H9 (cell line): Measurements from ENCODE around the gene LIN54. TPM values are rescaled to one million over a fixed set of nuclear protein-coding genes. Genes with fewer than 3 reads are reported as not detected.

Experiments
- DNase-seq: peaks from one replicate; pipeline ENCODE4 v3.0.0-alpha.2; 2017
- H2AFZ ChIP-seq: one replicate; pipeline ENCODE4 v1.6.1; 2013; ENCODE audit warnings: mild to moderate bottlenecking, low read length, control low read depth, moderate library complexity
- H2AK5ac ChIP-seq: 2 replicates; pipeline ENCODE4 v1.6.1; 2013; ENCODE audit warnings: low read length, control low read depth, mixed read lengths; ENCODE audit not compliant: insufficient read length
- H2BK120ac ChIP-seq: one replicate; pipeline ENCODE4 v1.6.1; 2013; ENCODE audit warnings: low read depth, mild to moderate bottlenecking, low read length, control low read depth, inconsistent platforms; ENCODE audit not compliant: poor library complexity, severe bottlenecking
- H2BK12ac ChIP-seq: 2 replicates; pipeline ENCODE4 v1.6.1; 2013; ENCODE audit warnings: low read length, control low read depth, mixed read lengths, low read depth; ENCODE audit not compliant: insufficient read length
- H2BK15ac ChIP-seq: 2 replicates; pipeline ENCODE4 v1.6.1; 2013; ENCODE audit warnings: low read depth, low read length, control low read depth
- H2BK20ac ChIP-seq: one replicate; pipeline ENCODE4 v1.6.1; 2013; ENCODE audit warnings: low read depth, mild to moderate bottlenecking, low read length, control low read depth, inconsistent platforms; ENCODE audit not compliant: poor library complexity, severe bottlenecking
- H2BK5ac ChIP-seq: 2 replicates; pipeline ENCODE4 v1.6.1; 2013; ENCODE audit warnings: low read length, control low read depth, mixed read lengths; ENCODE audit not compliant: insufficient read length
- H3K14ac ChIP-seq: 2 replicates; pipeline ENCODE4 v1.6.1; 2013; ENCODE audit warnings: low read length, control low read depth; ENCODE audit not compliant: insufficient read depth
- H3K18ac ChIP-seq: 2 replicates; pipeline ENCODE4 v1.6.1; 2013; ENCODE audit warnings: low read depth, mild to moderate bottlenecking, mixed read lengths, low read length, control low read depth; ENCODE audit not compliant: insufficient read length
- H3K23ac ChIP-seq: 2 replicates; pipeline ENCODE4 v1.6.1; 2013; ENCODE audit warnings: low read length, control low read depth, mixed read lengths, low read depth; ENCODE audit not compliant: insufficient read length
- H3K23me2 ChIP-seq: 2 replicates; pipeline ENCODE4 v1.6.1; 2013; ENCODE audit warnings: low read depth, mild to moderate bottlenecking, mixed read lengths, low read length, control low read depth; ENCODE audit not compliant: insufficient read length, poor library complexity, severe bottlenecking
- H3K27ac ChIP-seq: 2 replicates; pipeline ENCODE4 v1.5.1; 2013; ENCODE audit warnings: low read length, control low read depth, mixed read lengths, low read depth; ENCODE audit not compliant: insufficient read length
- H3K27me3 ChIP-seq: 2 replicates; pipeline ENCODE4 v1.6.1; 2013; ENCODE audit warnings: low read length, control low read depth, inconsistent platforms; ENCODE audit not compliant: insufficient read depth
- H3K4ac ChIP-seq: 2 replicates; pipeline ENCODE4 v1.6.1; 2013; ENCODE audit warnings: low read depth, mild to moderate bottlenecking, control low read depth, inconsistent platforms, low read length, moderate library complexity
- H3K4me1 ChIP-seq: 2 replicates; pipeline ENCODE4 v1.6.1; 2013; ENCODE audit warnings: low read length, control low read depth, inconsistent platforms; ENCODE audit not compliant: insufficient read depth
- H3K4me2 ChIP-seq: 2 replicates; pipeline ENCODE4 v1.6.1; 2013; ENCODE audit warnings: low read length, control low read depth, mixed read lengths; ENCODE audit not compliant: insufficient read length, insufficient read depth
- H3K56ac ChIP-seq: 2 replicates; pipeline ENCODE4 v1.6.1; 2013; ENCODE audit warnings: low read depth, mild to moderate bottlenecking, mixed read lengths, low read length, control low read depth; ENCODE audit not compliant: insufficient read length
- H3K79me1 ChIP-seq: 2 replicates; pipeline ENCODE4 v1.6.1; 2013; ENCODE audit warnings: low read depth, mild to moderate bottlenecking, moderate library complexity, low read length, control low read depth, inconsistent platforms; ENCODE audit not compliant: insufficient read depth, poor library complexity, severe bottlenecking
- H3K79me2 ChIP-seq: 2 replicates; pipeline ENCODE4 v1.6.1; 2013; ENCODE audit warnings: low read length, control low read depth, inconsistent platforms; ENCODE audit not compliant: insufficient read depth
- H3K9ac ChIP-seq: 2 replicates; pipeline ENCODE4 v1.6.1; 2013; ENCODE audit warnings: low read length, control low read depth, mixed read lengths; ENCODE audit not compliant: insufficient read length; ENCODE audit errors: extremely low read depth
- H3K9me3 ChIP-seq: one replicate; pipeline ENCODE4 v1.6.1; 2013; ENCODE audit warnings: low read depth, low read length, inconsistent platforms; ENCODE audit not compliant: control insufficient read depth
- H3T11ph ChIP-seq: one replicate; pipeline ENCODE4 v1.6.1; 2013; ENCODE audit warnings: mild to moderate bottlenecking, low read length, control low read depth, inconsistent platforms
- H4K20me1 ChIP-seq: one replicate; pipeline ENCODE4 v1.6.1; 2013; ENCODE audit not compliant: control insufficient read depth, insufficient read length, insufficient read depth
- H4K5ac ChIP-seq: 2 replicates; pipeline ENCODE4 v1.6.1; 2013; ENCODE audit warnings: low read depth, mild to moderate bottlenecking, mixed read lengths, low read length, control low read depth; ENCODE audit not compliant: insufficient read length
- H4K8ac ChIP-seq: replicated peaks from 2 replicates; pipeline ENCODE4 v1.6.1; 2013; ENCODE audit warnings: low read length, control low read depth, mixed read lengths, low read depth; ENCODE audit not compliant: insufficient read length
- H4K91ac ChIP-seq: 2 replicates; pipeline ENCODE4 v1.6.1; 2013; ENCODE audit warnings: low read depth, mild to moderate bottlenecking, moderate library complexity, mixed read lengths, low read length, control low read depth; ENCODE audit not compliant: insufficient read length
- H3K27ac Mint-ChIP-seq, 3 experiments: 2 replicates in 2 of 3; 3 replicates in 1 of 3; pipeline ENCODE4 v1.8.0; 2020 to 2021; ENCODE audit warnings: mixed read lengths in 3 of 3, mild to moderate bottlenecking in 1 of 3, moderate library complexity in 1 of 3
- H3K27me3 Mint-ChIP-seq: 2 replicates; pipeline ENCODE4 v1.8.0; 2021; ENCODE audit warnings: low read depth, mild to moderate bottlenecking, moderate library complexity, mixed read lengths
- H3K36me3 Mint-ChIP-seq, 3 experiments: 2 replicates in 2 of 3; 3 replicates in 1 of 3; pipeline ENCODE4 v1.8.0; 2020 to 2021; ENCODE audit warnings: low read depth in 3 of 3, mixed read lengths in 3 of 3; ENCODE audit not compliant: insufficient read depth in 1 of 3
- H3K4me1 Mint-ChIP-seq, 2 experiments: 2 replicates each; pipeline ENCODE4 v1.8.0; 2020; ENCODE audit warnings: mixed read lengths in 2 of 2
- H3K4me3 Mint-ChIP-seq, 2 experiments: 2 replicates in 1 of 2; 3 replicates in 1 of 2; pipeline ENCODE4 v1.8.0; 2020 to 2021; ENCODE audit warnings: mild to moderate bottlenecking in 2 of 2, mixed read lengths in 2 of 2, moderate library complexity in 1 of 2
- H3K9me3 Mint-ChIP-seq, 2 experiments: 2 replicates in 1 of 2; 3 replicates in 1 of 2; pipeline ENCODE4 v1.8.0; 2020; ENCODE audit warnings: mild to moderate bottlenecking in 2 of 2, mixed read lengths in 2 of 2, moderate library complexity in 1 of 2
- CTCF ChIP-seq: fragments of 200-600 bp; sonication (generic); conservative IDR thresholded peaks from 3 replicates; pipeline ENCODE4 v1.8.0; 2021; ENCODE audit warnings: antibody characterized with exemption, mild to moderate bottlenecking
- total RNA-seq: library from RNA; stranded (reverse); gene quantifications from 2 replicates; pipeline ENCODE4 v1.2.1, GENCODE V29; 2021

LIN54 gene
- total RNA-seq, 1 experiment from 2014 or later: 16.3 TPM

GRCh38 chr4:82998898-82999297 lies 11.7 kb downstream of the LIN54 start:
- Histone ChIP-seq H2BK15ac (no peak overlapping the region), H3K4ac (no peak overlapping the region), H3K56ac (no peak overlapping the region), H3K23ac (no peak overlapping the region), H3K79me1 (peaks cover 2% of the 10 kb centered on the region), H3K4me1 (no peaks in the 10 kb centered on the region), H3K9me3 (no peaks in the 10 kb centered on the region), H4K5ac (no peak overlapping the region), H2BK120ac (no peak overlapping the region), H4K20me1 (no peaks in the 10 kb centered on the region), H2BK20ac (no peak overlapping the region), H3K79me2 (no peaks in the 10 kb centered on the region), H4K8ac (no peak overlapping the region), H2AK5ac (no peak overlapping the region), H3T11ph (no peak overlapping the region), H2BK12ac (no peak overlapping the region), H3K9ac (no peak overlapping the region), H4K91ac (no peak overlapping the region), H2BK5ac (no peak overlapping the region), H3K14ac (no peak overlapping the region), H3K27me3 (no peaks in the 10 kb centered on the region), H2AFZ (no peak overlapping the region), H3K4me2 (no peak overlapping the region), H3K18ac (no peak overlapping the region), H3K27ac (no peak overlapping the region), H3K23me2 (no peaks in the 10 kb centered on the region)
- no peak for DNase-seq
- H3K36me3 Mint-ChIP-seq: no peaks in the 10 kb centered on the region
- H3K27ac Mint-ChIP-seq: no peak overlapping the region
- H3K4me1 Mint-ChIP-seq: no peaks in the 10 kb centered on the region
- no peaks in the 10 kb centered on the region for H3K27me3 Mint-ChIP-seq
- no peak overlapping the region for H3K4me3 Mint-ChIP-seq
- H3K9me3 Mint-ChIP-seq: no peaks in the 10 kb centered on the region
- TF ChIP-seq CTCF: no peak
